Measurements from ENCODE around the gene LBX2. TPM values are rescaled to one million over a fixed set of nuclear protein-coding genes. Genes with fewer than 3 reads are reported as not detected.
"Not testable (repeated sequence)": the region's sequence is repeated elsewhere in the genome, so short reads cannot be mapped to it uniquely, and the experiment has no call there.

The LBX2 gene
- total RNA-seq, 1 donor from 2014 or later, result 0.43 TPM

- DNase-seq (ENCODE audit: missing footprints) (no peak), ATAC-seq (no peak)
- intact Hi-C loops (cut with DNase I), result no loop called here
These were observed 2.2 kb downstream of the LBX2 start for GRCh38 chr2:74496997-74497776.

GRCh38 chr2:74495440-74495839, 4.0 kb downstream of the LBX2 start:
- intact Hi-C loops (cut with DNase I), result no loop called here
- ATAC-seq (no peak), DNase-seq (ENCODE audit: missing footprints) (no peak)

GRCh38 chr2:74493546-74493945, 5.9 kb downstream of the LBX2 start:
- DNase-seq (ENCODE audit: missing footprints), result no peak
- intact Hi-C loops (cut with DNase I), result no loop called here
- no peak for ATAC-seq

GRCh38 chr2:74491648-74492544, 7.5 kb downstream of the LBX2 start:
- intact Hi-C loops (cut with DNase I), result no loop called here
- ATAC-seq (no peak), DNase-seq (ENCODE audit: missing footprints) (no peak)

- DNase-seq (ENCODE audit: missing footprints) (no peak), ATAC-seq (no peak)
- intact Hi-C loops (cut with DNase I), result no loop called here
These were observed 9.5 kb downstream of the LBX2 start for GRCh38 chr2:74489906-74490305.

- DNase-seq (ENCODE audit: missing footprints) (no peak), ATAC-seq (no peak)
- intact Hi-C loops (cut with DNase I), result no loop called here
These were observed 10.5 kb downstream of the LBX2 start for GRCh38 chr2:74488643-74489481.

GRCh38 chr2:74486141-74486540, 13.3 kb downstream of the LBX2 start:
- intact Hi-C loops (cut with DNase I), result no loop called here
- ATAC-seq (no peak), DNase-seq (ENCODE audit: missing footprints) (no peak)

GRCh38 chr2:74483675-74484164, 15.7 kb downstream of the LBX2 start:
- intact Hi-C loops (cut with DNase I), result loop anchor here (1.0 to 2.0 kb wide), 3 partner anchors 29 to 104 kb away; partner anchors contain the start of genes AUP1, HTRA2 and INO80B
- not testable (repeated sequence) for ATAC-seq; DNase-seq (ENCODE audit: missing footprints)

GRCh38 chr2:74482801-74483674, 16.4 kb downstream of the LBX2 start, which contains the start of the genes CCDC142 and TTC31:
CCDC142 (minus strand) TSS chr2:74482998; CDS start chr2:74482837, 161 bp downstream.
TTC31 (plus strand) TSS chr2:74483081; CDS start chr2:74483096, 15 bp downstream.
- intact Hi-C loops (cut with DNase I), result loop anchor here (1.0 to 2.0 kb wide), 3 partner anchors 28 to 104 kb away; partner anchors contain the start of genes AUP1, HTRA2 and INO80B
- DNase-seq (ENCODE audit: missing footprints) (peak; percentile 97), ATAC-seq (peak; percentile 99)

GRCh38 chr2:74481961-74482800, 17.2 kb downstream of the LBX2 start:
- intact Hi-C loops (cut with DNase I), result loop anchor here (2.0 kb wide), 2 partner anchors 27 to 47 kb away; partner anchors contain the start of genes AUP1, HTRA2 and INO80B
- peak; percentile 56 for ATAC-seq
- no peak for DNase-seq (ENCODE audit: missing footprints)

- DNase-seq (ENCODE audit: missing footprints) (no peak), ATAC-seq (no peak)
- intact Hi-C loops (cut with DNase I), result no loop called here
These were observed 18.0 kb downstream of the LBX2 start for GRCh38 chr2:74481431-74481830.

- no peak for DNase-seq (ENCODE audit: missing footprints)
- intact Hi-C loops (cut with DNase I), result no loop called here
These were observed 24.5 kb downstream of the LBX2 start for GRCh38 chr2:74474899-74475298.

GRCh38 chr2:74474481-74474880, 24.9 kb downstream of the LBX2 start:
- DNase-seq (ENCODE audit: missing footprints) (no peak), ATAC-seq (no peak)
- intact Hi-C loops (cut with DNase I), result no loop called here

More at GRCh38 chr2:74474899-74475298, 24.5 kb downstream of the LBX2 start:
- ATAC-seq, result no peak

- intact Hi-C loops (cut with DNase I), result no loop called here
- ATAC-seq (peak; percentile 0), DNase-seq (ENCODE audit: missing footprints) (no peak)
These were observed 26.5 kb downstream of the LBX2 start for GRCh38 chr2:74472945-74473258.

- ATAC-seq (peak; percentile 95), DNase-seq (ENCODE audit: missing footprints) (peak; percentile 96)
- intact Hi-C loops (cut with DNase I), result no loop called here
These were observed 27.1 kb downstream of the LBX2 start, which contains the start of gene MRPL53 for GRCh38 chr2:74472086-74472944. MRPL53 (minus strand) TSS chr2:74472680; CDS start chr2:74472660, 20 bp downstream.

Data from Right ventricle myocardium inferior (tissue), 1 donor.